Endometrial microvascular endothelial cells (primary cell): ENCODE results near the gene IGLL5. TPM values are rescaled to one million over a fixed set of nuclear protein-coding genes. Genes with fewer than 3 reads are reported as not detected.

Experiments
- in situ Hi-C: cut with HindIII; loops from 2 replicates; pipeline ENCODE4 v1.10.0; 2017; ENCODE audit warnings: low sequenced_read_pairs, low pct_unique_long_range_greater_than_20kb; ENCODE audit errors: inconsistent ontology term
- total RNA-seq: library from RNA; depleted of rRNA; stranded (reverse); fragments of >200 nt; gene quantifications from one replicate; pipeline ENCODE4 v1.2.3, GENCODE V29; 2015; ENCODE audit errors: inconsistent ontology term

IGLL5 gene
- total RNA-seq, 1 donor from 2014 or later, result not detected

DNA sequence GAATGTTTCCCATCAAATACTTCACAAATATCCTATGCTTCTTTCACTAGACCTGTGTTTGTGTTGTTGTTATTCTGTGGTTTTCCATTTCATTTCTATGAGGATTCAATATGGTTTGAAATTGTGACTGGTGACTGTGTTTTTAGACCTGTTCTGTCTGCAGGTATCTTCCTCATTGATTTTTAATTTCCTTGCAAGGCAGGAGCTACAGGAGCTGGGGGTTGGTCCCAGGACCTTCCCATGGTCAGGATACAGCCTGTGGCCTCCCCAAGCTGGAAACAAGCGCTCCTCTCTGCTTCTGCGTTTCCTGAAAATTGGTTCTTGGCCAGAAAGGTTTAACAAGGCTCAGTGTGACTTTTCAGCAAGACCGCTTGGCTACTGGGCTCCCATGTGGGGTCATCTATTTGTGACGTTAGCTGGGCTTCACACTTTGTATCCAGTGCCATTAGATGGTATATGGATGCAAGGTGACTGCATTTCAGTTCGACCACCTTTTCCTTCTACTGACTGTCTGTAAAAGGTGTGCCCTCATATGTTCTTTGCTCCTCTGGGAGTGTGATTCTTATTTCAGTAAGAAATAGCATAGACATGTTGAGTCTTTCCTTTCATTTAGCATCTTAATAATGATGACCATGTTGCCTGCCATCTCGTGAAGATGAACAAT is 21.5 kb downstream of the IGLL5 start:
- in situ Hi-C loops, result no loop called here

DNA sequence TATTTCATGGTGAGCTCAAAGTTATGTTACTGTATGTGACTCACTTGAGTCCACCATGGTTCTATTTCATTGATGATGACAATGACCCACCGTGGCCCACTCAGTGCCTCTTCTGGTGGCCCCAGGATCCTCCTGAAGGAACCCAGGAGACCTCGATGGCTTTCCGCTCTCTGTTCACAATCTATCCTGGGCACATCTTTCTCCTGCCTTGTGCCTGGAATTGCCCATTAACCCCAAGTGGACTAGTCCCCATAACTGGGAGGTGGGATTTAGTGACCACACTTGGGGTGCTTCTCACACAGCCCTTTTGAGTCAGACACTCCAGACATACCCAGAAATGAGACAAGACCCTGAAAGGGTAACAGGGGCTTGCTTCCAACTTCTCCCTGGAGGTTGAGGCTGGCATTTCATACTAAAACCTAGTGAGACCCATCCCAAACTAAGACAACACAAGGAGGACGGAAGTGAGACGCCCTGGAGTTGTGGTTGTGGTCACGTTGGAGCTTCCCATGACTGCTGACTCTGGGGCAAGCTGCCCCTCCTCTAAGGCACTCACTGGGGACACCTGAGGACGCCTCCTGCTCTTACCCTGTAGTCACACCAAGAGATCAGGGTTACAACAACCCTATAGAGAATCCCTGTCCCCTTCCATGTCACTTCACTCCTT is 22.1 kb downstream of the IGLL5 start:
- in situ Hi-C loops, result no loop called here

DNA sequence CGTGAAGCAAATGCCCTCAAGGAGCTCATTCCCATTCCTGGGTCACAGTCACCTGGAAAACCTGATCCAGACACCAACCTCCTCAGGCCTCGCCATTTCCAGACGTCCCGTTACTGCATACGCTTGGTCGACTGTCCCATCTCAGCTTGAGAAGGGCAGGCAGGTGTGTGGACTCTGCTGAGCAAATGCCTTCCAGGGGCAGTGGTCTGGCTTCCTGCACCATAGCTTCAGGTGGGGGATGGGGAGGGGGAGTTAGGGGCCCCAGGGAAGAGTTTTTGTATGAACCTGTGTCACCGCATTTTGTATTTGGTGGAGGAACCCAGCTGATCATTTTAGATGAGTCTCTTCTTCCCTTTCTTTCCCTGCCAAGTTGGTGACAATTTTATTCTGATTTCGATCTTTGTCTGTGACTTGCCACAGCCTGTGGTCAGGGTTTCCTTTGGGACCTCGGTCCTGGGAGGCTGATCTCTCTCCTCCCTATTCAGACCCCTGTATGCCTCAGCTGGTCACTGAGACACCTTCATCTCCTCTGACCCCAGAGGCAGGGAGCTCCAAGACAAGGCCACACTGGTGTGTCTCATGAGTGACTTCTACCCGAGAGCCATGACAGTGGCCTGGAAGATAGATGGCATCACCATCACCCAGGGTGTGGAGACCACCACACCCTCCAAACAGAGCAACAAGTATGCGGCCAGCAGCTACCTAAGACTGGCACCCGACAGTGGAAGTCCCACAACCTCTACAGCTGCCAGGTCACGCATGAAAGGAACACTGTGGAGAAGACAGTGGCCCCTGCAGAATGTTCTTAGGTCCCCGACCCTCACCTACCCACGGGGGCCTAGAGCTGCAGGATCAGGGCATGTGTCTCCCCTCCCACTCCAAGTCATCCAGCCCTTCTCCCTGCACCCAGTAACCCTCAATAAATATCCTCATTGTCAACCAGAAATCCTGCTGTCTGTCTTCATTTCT is 22.9 kb downstream of the IGLL5 start:
- in situ Hi-C loops, result no loop called here

DNA sequence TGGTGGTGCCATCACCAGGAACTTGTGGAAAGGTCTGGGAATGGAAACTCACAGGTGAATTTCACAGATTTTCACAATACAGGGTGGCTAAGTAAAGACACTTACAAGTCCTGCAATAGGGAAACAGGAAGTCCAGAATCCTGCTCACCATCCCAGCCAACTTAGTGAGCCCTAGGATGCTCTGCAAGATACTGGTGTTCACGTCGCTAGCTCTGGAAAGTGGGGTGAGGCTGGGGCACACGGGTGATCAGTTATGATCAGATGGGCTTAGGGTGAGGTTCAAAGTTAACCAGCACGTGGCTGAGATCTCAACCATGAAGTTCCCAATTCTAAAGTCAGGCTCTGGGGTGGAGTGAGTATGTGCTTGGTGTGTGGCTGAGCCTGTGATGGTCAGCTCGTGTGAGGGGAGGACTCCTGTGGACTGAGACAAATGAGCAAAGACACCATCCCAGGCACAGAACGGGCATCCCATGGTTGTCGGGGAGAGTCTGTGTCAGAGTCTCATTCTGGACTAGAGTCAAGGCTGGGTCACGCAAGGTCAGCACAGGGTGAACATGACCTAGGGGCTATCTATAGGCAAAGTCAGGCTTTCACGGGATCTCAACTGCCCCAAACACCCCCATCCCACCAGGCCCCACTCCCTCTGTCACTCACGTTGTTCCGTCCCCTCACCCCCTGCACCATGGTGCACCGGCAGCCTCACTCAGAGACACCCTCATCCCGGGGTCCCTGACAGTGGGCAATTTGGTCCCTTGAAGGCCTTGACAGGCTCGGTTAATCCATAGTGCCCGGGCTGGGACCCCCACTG is 23.9 kb downstream of the IGLL5 start:
- in situ Hi-C loops, result no loop called here

DNA sequence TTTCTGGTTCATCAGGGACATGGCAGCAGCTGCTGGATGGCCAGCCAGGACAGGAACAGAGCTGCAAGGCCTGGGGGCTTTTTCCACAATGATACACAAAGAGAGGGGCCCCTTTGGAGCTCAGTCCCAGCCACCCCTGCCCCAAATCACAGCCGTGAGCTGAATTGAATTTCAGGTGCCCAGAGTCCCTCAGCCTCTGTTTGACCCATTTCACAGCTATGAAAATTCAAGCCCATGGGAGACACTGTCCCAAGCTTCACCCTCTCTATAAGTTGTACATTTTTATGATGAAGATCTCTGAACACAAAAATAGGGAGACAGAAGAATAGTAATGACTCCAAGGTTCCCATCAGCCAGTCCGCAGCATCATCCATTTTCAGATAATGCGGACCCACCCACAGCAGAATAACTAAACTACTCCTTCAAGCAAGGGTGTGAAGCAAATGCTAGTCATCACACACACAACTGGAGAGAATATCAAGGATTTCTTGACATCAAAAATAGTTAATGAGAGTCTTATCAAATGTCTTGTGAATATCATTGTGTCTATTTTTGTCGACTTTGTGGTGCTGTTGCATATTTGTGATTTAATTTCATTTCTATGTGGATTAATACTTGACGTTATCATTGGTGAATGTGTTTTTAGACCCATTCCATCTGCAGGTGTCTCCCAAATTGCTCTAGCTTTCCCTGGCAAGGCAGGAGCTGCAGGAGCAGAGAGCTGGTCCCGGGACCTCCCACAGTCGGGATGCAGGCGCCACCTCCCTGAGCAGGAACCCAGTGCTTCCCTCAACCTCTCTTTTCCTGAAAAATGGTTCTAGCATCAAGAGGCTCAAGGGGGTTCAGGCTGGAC is 24.7 kb downstream of the IGLL5 start:
- in situ Hi-C loops, result no loop called here

DNA sequence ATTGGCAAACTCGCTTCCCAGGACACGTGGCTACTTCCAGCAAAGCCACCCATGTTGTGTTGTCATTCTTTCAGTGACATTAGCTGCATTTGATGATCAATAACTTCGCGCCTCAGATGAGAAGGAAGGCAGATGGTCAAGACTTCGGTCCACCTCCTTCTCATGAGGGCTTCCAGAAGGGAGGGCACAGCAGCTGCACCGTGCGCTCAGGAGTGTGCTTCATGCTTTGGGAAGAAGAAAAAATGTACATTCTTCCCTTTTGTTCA is 25.3 kb downstream of the IGLL5 start:
- in situ Hi-C loops, result no loop called here

DNA sequence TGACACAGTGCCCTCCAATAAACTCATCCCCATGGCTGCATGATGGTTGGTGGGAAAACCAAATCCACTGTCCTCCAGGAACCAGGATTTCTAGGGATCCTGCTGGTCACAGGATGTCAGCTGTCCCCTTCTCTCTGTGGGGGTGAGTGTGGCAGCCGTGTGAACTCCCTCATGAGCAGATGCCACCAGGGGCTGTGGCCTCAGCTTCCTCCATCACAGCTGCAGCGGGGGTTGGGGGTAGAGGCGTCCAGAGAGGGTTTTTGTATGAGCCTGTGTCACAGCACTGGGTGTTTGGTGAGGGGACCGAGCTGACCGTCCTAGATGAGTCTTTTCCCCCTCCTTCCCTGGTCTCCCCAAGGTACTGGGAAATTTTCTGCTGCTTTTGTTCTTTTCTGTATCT is 26.4 kb downstream of the IGLL5 start:
- in situ Hi-C loops, result no loop called here

DNA sequence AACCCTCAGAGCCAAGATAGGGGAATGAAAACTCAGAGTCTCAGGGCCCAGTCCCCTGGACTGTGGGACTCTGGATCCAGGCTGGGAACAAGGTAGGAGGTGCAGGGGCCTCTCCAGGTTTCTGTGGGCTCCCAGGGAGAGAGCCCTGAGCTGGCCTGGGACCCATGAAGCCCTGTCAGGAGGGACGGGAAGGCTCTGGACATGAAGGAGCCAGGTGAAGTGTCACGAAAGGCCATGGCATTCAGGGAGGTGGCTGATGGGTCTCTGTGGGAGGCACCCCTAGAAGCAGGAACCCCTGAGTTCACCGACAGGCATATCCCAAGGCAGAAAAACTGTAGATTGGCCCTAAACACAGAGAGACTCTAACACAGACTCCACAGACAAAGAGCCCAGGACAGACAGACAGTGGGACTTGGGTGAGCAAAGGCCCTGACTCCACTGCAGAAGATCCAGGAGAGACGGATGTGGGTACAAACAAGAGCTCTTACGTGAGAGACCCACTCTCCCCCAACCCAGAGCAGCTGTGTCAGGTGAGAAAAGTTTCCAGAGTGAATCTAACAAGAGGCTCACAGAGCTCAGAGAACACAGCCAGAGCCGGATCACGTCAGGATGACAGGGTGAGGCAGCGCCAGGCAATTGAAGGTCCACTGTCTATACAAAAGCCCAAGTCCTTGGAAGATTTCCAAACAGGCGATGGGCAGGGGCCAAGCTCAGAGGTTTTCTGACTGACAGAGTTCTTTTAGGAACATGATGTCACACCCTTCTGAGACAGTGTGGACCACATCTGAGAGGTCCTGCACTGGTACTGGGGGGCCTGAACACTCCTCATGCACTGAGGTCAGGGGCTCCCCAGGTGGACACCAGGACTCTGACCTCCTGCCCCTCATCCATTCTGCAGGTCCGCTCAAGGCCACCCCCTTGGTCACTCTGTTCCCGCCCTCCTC is 27.4 kb downstream of the IGLL5 start:
- in situ Hi-C loops, result no loop called here

DNA sequence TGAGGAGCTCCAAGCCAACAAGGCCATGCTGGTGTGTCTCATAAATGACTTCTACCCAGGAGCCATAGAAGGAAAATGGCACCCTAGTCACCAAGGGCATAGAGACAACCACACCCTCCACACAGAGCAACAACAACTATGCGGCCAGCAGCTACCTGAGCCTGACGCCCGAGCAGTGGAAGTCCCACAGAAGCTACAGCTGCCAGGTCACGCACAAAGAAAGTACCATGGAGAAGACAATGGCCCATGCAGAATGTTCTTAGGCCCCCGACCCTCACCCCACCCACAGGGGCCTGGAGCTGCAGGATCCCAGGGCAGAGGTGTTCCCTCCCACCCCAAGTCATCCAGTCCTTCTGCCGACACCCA is 28.0 kb downstream of the IGLL5 start:
- in situ Hi-C loops, result no loop called here

DNA sequence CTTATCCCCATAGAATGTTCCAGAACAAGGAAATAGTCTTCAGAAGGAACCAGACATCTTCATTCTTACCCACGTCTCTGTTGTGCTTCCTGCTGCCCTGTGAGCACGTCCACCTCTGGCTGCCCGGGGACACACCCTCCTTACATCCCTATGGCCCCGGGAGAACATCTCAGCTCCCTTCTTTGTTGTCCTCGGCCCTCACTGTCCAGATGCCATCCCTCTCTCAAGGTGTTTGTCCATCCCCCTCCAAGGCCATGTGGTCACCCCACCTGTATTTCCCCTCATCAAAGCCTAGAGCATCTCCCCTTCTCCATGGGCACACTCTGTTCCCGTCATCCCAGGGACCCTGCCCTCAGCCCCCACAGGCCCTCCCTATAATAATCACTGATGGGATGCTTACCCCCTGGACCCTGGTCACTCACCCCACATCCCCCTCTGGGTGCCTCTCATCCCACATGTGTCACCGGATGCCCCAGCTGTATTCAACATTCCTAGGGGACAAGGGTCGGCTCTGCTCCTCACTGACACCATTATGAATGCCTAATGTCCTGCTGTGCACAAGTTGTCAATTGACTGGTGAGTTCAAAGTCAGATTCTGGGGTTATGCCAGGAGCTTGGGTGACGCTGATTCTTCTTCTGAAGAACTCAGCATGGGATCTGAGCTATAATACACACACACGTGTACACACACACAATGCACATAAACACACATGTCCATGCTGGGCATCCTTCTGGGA is 28.8 kb downstream of the IGLL5 start:
- in situ Hi-C loops, result no loop called here

DNA sequence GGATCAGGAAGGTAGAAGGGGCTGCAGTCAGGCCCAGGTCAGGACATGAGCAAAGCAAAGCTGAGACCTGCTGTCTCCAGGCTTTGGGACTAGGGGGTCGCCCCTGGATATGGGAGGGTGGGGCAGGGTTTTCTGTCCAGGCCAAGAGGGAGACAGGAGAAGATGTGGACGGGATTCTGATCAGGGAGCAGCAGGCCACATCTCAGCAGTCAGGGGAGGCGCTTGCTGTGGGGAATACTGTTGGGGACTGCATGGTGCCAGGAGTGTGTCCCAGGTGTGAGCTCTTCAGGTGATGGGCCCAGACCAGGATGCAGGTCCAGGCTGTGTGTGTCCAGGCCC is 29.3 kb downstream of the IGLL5 start:
- in situ Hi-C loops, result no loop called here

DNA sequence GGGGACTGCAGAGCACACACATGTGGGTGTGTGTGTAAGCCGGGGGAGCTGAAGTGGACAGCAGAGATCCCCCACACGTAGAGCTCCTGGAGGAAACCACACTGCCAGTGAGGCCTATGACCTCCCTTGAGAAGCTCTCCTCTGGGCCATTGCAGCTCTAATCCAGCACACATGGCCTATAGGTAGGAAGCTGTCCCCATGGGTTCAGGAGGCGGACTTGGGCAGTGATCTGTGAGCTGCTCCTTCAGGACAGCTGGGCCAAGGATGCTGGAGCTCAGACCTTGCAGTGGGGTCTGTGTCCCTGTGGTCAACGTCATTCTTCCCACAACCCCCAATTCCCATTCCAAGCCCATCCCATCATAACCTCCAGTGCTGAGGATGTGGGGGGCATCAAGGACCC is 29.8 kb downstream of the IGLL5 start:
- in situ Hi-C loops, result no loop called here

DNA sequence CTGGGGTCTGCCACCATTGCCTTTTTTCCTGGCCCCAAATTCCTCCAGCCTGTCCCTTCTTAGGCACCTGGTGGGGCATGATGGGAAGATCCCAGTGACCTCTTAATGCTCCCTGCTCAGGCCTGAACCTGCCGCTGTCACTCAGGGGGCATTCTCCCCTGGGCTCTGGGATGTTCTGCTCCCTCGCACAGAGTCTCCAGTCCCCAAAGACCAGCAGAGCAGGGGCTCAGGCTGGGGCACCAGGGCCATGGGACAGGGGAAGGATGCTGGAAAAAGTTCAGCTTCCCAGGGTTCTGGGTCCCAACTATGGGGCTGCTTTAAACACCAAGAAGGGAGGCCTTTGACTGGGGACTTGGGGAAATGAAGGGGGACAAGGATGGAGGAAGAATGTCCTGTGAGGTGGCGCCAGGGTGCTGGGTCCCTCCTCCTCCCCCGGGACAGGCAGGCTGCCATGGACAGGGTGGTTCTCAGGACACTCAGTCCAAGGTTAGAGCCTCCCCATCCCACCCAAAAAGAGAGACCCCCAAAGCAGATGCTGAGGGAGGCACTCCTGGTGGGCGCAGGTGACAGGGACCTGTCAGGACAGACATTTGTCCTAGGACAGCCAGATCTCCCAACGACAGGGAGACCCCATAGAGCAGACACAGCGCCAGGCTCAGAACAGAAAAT is 30.8 kb downstream of the IGLL5 start:
- in situ Hi-C loops, result no loop called here

DNA sequence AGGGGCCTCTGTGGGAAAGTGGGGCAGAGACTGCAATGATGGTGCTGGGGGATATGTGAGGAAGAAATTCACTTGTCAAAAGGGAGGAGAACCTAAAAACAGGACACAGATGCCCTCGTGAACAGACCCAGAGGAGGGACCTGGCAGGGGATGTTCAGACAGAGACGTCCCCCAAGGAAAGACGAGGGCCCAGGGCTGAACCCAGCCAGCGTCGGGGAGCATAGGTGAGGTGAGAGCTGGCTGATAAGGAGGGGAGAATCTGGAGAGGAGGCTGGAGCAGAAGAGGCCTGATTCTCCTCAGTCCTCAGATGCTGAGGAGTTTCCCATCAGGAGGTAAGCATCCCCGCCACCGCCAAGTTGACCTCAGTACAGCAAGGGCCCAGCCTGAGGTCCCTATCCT is 31.4 kb downstream of the IGLL5 start:
- in situ Hi-C loops, result no loop called here

DNA sequence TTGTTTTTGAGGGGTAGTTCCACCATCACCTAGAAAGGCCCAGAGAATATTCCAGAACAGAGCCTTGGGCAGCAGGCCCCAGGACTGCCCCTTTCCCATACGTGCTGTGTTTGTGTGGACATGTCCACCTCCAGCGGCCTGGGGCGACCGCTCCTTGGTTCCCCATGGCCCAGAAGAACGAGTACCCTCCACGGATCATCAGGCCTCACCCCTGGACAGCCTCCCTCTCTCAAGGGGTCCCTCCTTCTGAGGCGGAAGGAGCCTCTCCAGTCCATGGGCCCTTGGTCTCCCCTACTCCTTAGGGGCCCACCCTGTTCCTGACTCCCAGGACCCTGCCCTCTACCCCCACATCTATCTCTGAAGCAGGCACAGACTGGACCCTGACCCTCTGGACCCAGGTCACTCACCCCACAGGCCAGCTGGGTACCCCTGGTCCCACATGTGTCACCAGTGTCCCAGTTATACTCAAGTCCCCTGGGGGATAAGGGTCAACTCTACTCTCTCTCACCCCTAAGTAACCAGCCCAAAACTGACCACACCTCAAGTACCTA is 32.6 kb downstream of the IGLL5 start:
- in situ Hi-C loops, result no loop called here

DNA sequence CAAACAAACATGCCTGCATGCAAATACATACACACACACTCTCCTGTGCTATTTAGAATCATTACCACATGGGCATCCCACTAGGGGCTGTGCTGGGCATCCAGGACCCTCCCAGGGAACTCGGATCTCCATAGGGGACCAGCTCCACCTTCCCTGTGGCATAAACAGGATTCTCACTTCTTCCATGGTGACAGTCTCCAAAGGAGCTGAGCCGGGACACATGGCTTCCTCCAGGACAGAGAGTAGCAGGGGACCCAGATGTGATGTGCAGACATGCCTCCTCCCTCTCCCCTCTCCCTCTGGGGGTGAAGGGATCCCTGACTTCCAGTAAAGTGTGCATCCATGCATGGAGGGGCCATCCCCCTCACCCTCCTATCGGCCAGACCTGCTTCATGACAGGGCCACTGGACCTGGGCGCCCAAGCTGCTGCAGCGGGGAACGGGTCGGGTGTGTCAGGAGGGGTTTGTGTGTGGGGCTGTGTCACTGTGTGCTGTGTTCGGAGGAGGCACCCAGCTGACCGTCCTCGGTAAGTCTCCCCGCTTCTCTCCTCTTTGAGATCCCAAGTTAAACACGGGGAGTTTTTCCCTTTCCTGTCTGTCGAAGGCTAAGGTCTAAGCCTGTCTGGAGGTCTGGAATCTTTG is 33.4 kb downstream of the IGLL5 start:
- in situ Hi-C loops, result no loop called here
